ENCODE data around the gene CTRB1. TPM values are rescaled to one million over a fixed set of nuclear protein-coding genes. Genes with fewer than 3 reads are reported as not detected.
A peak's percentile ranks its signal among the peaks of the same experiment; 100 is the strongest.

The CTRB1 gene
- total and polyA plus RNA-seq, 2 of the 13 experiments (the other 11 are each of a cell fraction or from before 2014, with no cell fraction given), result not detected

DNA sequence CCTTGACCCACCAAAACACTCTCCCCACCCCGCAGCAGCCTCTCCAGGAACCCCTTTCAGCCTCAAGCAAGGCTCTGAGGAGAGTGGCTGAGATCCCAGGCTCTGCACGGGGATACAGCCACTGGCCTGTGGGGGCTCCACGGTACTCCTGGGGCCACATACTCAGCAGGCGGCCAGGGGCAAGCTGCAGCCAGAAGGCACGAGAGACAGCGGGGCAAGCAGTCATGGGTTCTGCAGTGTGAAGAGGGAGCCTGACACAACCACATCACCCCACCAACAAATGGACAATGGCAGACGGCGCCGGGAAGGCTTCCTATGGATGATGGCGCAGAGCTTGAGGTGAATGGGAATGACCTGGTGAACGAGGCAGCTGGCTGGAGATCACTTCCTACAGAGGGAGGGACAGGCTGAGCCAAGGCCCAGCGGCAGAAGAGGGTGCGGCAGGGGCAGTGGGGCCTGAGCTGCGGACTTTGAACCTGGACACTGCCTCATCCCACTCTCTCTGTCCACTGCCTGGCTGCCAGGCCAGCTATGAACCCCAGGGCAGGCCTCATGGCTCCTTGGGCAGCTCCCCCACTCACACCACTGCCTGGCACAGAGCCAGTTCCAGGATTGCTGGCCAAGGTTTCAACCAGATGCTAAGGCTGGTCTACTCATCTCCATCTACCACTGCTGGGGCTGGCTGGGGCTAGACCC lies 43.5 kb downstream of the CTRB1 start (continued):
- TF ChIP-seq ZNF446 (CRISPR knock-in tag; IDR thresholded peaks at IDR 0.05) (no peak), ZFY (CRISPR knock-in tag; IDR thresholded peaks at IDR 0.05) (peak; percentile 92), CHD4 (IDR thresholded peaks at IDR 0.05; ENCODE audit: borderline replicate concordance, low read length) (no peak; the same call in 1 of the 2 replicates), ZNF816 (CRISPR knock-in tag; IDR thresholded peaks at IDR 0.05; ENCODE audit: borderline replicate concordance) (no peak), SIX1 (CRISPR knock-in tag; IDR thresholded peaks at IDR 0.05; ENCODE audit: borderline replicate concordance) (peak; percentile 17; the same call in 1 of the 2 replicates), ZNF326 (CRISPR knock-in tag; IDR thresholded peaks at IDR 0.05; ENCODE audit: borderline replicate concordance) (no peak), HOXD1 (CRISPR knock-in tag; IDR thresholded peaks at IDR 0.05) (no peak; the same call in none of the 2 replicates), DMAP1 (CRISPR knock-in tag; IDR thresholded peaks at IDR 0.05) (peak; percentile 82), ZNF12 (CRISPR knock-in tag; IDR thresholded peaks at IDR 0.05) (0 out of 2 replicates have a peak, but pooled peaks have one; percentile 35), GABPA (IDR thresholded peaks at IDR 0.05; ENCODE audit: low read depth, low read length) (no peak), GABPA (CRISPR knock-in tag; IDR thresholded peaks at IDR 0.05; ENCODE audit: low read depth) (peak; percentile 65), ZNF264 (CRISPR knock-in tag; IDR thresholded peaks at IDR 0.05) (peak; percentile 96), ZNF792 (CRISPR knock-in tag; IDR thresholded peaks at IDR 0.05) (peak; percentile 90; the same call in 1 of the 2 replicates), HNF4A (CRISPR knock-in tag; IDR thresholded peaks at IDR 0.05) (peak; percentile 99), MBNL3 (CRISPR knock-in tag; conservative IDR thresholded peaks at IDR 0.05) (no peak), PRPF4 (IDR thresholded peaks at IDR 0.05; ENCODE audit: low read depth, low read length, poor library complexity, severe bottlenecking) (no peak), HOXA7 (CRISPR knock-in tag; IDR thresholded peaks at IDR 0.05) (no peak), SOX6 (IDR thresholded peaks at IDR 0.05) (no peak), SOX6 (CRISPR knock-in tag; IDR thresholded peaks at IDR 0.05) (peak; percentile 89), ZKSCAN8 (CRISPR knock-in tag; IDR thresholded peaks at IDR 0.05; ENCODE audit: borderline replicate concordance) (peak; percentile 54; the same call in 1 of the 2 replicates)
- TF ChIP-seq, protein P1, sequence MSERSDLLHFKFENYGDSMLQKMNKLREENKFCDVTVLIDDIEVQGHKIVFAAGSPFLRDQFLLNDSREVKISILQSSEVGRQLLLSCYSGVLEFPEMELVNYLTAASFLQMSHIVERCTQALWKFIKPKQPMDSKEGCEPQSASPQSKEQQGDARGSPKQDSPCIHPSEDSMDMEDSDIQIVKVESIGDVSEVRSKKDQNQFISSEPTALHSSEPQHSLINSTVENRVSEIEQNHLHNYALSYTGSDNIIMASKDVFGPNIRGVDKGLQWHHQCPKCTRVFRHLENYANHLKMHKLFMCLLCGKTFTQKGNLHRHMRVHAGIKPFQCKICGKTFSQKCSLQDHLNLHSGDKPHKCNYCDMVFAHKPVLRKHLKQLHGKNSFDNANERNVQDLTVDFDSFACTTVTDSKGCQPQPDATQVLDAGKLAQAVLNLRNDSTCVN (CRISPR knock-in tag; IDR thresholded peaks at IDR 0.05; ENCODE audit: borderline replicate concordance), result no peak; the same call in 1 of the 2 replicates
- TF ChIP-seq, protein P2, sequence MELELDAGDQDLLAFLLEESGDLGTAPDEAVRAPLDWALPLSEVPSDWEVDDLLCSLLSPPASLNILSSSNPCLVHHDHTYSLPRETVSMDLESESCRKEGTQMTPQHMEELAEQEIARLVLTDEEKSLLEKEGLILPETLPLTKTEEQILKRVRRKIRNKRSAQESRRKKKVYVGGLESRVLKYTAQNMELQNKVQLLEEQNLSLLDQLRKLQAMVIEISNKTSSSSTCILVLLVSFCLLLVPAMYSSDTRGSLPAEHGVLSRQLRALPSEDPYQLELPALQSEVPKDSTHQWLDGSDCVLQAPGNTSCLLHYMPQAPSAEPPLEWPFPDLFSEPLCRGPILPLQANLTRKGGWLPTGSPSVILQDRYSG (CRISPR knock-in tag; IDR thresholded peaks at IDR 0.05), result no peak
- TF ChIP-seq, protein P3, sequence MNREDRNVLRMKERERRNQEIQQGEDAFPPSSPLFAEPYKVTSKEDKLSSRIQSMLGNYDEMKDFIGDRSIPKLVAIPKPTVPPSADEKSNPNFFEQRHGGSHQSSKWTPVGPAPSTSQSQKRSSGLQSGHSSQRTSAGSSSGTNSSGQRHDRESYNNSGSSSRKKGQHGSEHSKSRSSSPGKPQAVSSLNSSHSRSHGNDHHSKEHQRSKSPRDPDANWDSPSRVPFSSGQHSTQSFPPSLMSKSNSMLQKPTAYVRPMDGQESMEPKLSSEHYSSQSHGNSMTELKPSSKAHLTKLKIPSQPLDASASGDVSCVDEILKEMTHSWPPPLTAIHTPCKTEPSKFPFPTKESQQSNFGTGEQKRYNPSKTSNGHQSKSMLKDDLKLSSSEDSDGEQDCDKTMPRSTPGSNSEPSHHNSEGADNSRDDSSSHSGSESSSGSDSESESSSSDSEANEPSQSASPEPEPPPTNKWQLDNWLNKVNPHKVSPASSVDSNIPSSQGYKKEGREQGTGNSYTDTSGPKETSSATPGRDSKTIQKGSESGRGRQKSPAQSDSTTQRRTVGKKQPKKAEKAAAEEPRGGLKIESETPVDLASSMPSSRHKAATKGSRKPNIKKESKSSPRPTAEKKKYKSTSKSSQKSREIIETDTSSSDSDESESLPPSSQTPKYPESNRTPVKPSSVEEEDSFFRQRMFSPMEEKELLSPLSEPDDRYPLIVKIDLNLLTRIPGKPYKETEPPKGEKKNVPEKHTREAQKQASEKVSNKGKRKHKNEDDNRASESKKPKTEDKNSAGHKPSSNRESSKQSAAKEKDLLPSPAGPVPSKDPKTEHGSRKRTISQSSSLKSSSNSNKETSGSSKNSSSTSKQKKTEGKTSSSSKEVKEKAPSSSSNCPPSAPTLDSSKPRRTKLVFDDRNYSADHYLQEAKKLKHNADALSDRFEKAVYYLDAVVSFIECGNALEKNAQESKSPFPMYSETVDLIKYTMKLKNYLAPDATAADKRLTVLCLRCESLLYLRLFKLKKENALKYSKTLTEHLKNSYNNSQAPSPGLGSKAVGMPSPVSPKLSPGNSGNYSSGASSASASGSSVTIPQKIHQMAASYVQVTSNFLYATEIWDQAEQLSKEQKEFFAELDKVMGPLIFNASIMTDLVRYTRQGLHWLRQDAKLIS (CRISPR knock-in tag; IDR thresholded peaks at IDR 0.05), result no peak
- TF ChIP-seq, protein P4, sequence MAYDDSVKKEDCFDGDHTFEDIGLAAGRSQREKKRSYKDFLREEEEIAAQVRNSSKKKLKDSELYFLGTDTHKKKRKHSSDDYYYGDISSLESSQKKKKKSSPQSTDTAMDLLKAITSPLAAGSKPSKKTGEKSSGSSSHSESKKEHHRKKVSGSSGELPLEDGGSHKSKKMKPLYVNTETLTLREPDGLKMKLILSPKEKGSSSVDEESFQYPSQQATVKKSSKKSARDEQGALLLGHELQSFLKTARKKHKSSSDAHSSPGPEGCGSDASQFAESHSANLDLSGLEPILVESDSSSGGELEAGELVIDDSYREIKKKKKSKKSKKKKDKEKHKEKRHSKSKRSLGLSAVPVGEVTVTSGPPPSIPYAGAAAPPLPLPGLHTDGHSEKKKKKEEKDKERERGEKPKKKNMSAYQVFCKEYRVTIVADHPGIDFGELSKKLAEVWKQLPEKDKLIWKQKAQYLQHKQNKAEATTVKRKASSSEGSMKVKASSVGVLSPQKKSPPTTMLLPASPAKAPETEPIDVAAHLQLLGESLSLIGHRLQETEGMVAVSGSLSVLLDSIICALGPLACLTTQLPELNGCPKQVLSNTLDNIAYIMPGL (CRISPR knock-in tag; IDR thresholded peaks at IDR 0.05; ENCODE audit: borderline replicate concordance in 1 of 2, low read depth in 1 of 2), result peak in 1 of 2 experiments; percentile 84; a peak in 2 of 4 replicates
